ENCODE results near the gene UBE2I.
"Not testable (repeated sequence)": the region's sequence is repeated elsewhere in the genome, so short reads cannot be mapped to it uniquely, and the experiment has no call there.

Gene UBE2I

GRCh38 chr16:1277617-1278282 is 31.7 kb upstream of the UBE2I start:
- DNase-seq: no peak

- DNase-seq: no peak
These were observed 31.0 kb upstream of the UBE2I start for GRCh38 chr16:1278477-1278876.

GRCh38 chr16:1279081-1279944 is 30.1 kb upstream of the UBE2I start:
- DNase-seq: no peak

- DNase-seq: no peak
These were observed 29.4 kb upstream of the UBE2I start for GRCh38 chr16:1279945-1280589.

GRCh38 chr16:1280783-1281182 is 28.7 kb upstream of the UBE2I start:
- DNase-seq: no peak

- DNase-seq: no peak
These were observed 27.9 kb upstream of the UBE2I start for GRCh38 chr16:1281517-1281916.

GRCh38 chr16:1282324-1282973 is 27.0 kb upstream of the UBE2I start:
- DNase-seq: no peak

- no peak for DNase-seq
These were observed 26.1 kb upstream of the UBE2I start for GRCh38 chr16:1283296-1283695.

GRCh38 chr16:1283996-1284616 is 25.3 kb upstream of the UBE2I start:
- DNase-seq: no peak

- peak; percentile 37 for DNase-seq
These were observed 23.5 kb upstream of the UBE2I start for GRCh38 chr16:1285669-1286512.

- no peak for DNase-seq
These were observed 22.8 kb upstream of the UBE2I start for GRCh38 chr16:1286513-1287094.

GRCh38 chr16:1287982-1288670 is 21.3 kb upstream of the UBE2I start:
- no peak for DNase-seq

GRCh38 chr16:1288813-1289476 is 20.5 kb upstream of the UBE2I start:
- no peak for DNase-seq

- DNase-seq: no peak
These were observed 20.0 kb upstream of the UBE2I start for GRCh38 chr16:1289477-1289866.

- DNase-seq: no peak
These were observed 19.4 kb upstream of the UBE2I start for GRCh38 chr16:1290063-1290501.

- DNase-seq: no peak
These were observed 18.4 kb upstream of the UBE2I start for GRCh38 chr16:1290860-1291575.

- DNase-seq: no peak
These were observed 17.9 kb upstream of the UBE2I start for GRCh38 chr16:1291576-1291974.

- DNase-seq: not testable (repeated sequence)
These were observed 17.2 kb upstream of the UBE2I start for GRCh38 chr16:1292208-1292607.

- not testable (repeated sequence) for DNase-seq
These were observed 16.6 kb upstream of the UBE2I start for GRCh38 chr16:1292808-1293207.

Data from NCI-H82 (cell line).